Calu3 (cell line): ENCODE results near the gene TRIOBP. TPM values are rescaled to one million over a fixed set of nuclear protein-coding genes. Genes with fewer than 3 reads are reported as not detected.

Experiments used
- BruUV-seq: library from RNA; stranded (reverse); fragments of 400-500 nt; replicated peaks from 2 replicates; lab custom pipeline; 2021; lab: Mats Ljungman, UMichigan
- CTCF ChIA-PET: fragments of 300-600 bp; sonication (Branson Sonifier 250); formaldehyde crosslinking; loops from one replicate; lab custom pipeline; 2022; ENCODE audit warnings: antibody characterized with exemption; lab: Charles Lee
- DNase-seq: peaks from one replicate; pipeline ENCODE4 v3.0.0; 2022
- H3K27ac Mint-ChIP-seq: one replicate; pipeline ENCODE4 v1.8.0; 2022; ENCODE audit warnings: mixed read lengths; ENCODE audit not compliant: unreplicated experiment
- H3K27me3 Mint-ChIP-seq: one replicate; pipeline ENCODE4 v1.8.0; 2022; ENCODE audit warnings: mixed read lengths; ENCODE audit not compliant: unreplicated experiment
- H3K36me3 Mint-ChIP-seq: one replicate; pipeline ENCODE4 v1.8.0; 2022; ENCODE audit warnings: mild to moderate bottlenecking, moderate library complexity, mixed read lengths; ENCODE audit not compliant: insufficient read depth, unreplicated experiment
- H3K4me1 Mint-ChIP-seq: one replicate; pipeline ENCODE4 v1.8.0; 2022; ENCODE audit warnings: mild to moderate bottlenecking, low read depth, mixed read lengths; ENCODE audit not compliant: unreplicated experiment
- H3K4me3 Mint-ChIP-seq: one replicate; pipeline ENCODE4 v1.8.0; 2022; ENCODE audit warnings: mild to moderate bottlenecking, low read depth, moderate library complexity, mixed read lengths; ENCODE audit not compliant: unreplicated experiment
- H3K9me3 Mint-ChIP-seq: one replicate; pipeline ENCODE4 v1.8.0; 2022; ENCODE audit warnings: low read depth, mixed read lengths; ENCODE audit not compliant: unreplicated experiment
- CTCF ChIP-seq: fragments of 200-600 bp; IDR thresholded peaks from one replicate; pipeline ENCODE4 v1.8.0; 2022; ENCODE audit warnings: antibody characterized with exemption; ENCODE audit not compliant: unreplicated experiment
- intact Hi-C: fragments of 100-400 bp; cut with micrococcal nuclease; formaldehyde crosslinking; loops from one replicate; pipeline ENCODE4 v1.10.0; 2022; ENCODE audit not compliant: unreplicated experiment
- total RNA-seq: library from RNA; stranded (reverse); gene quantifications from 2 replicates; pipeline ENCODE4 v1.2.3, GENCODE V29; 2022

Gene TRIOBP
- total RNA-seq, 1 experiment from 2014 or later: 85.3 TPM

- intact Hi-C loops: no loop called here
- no peak overlapping the region for H3K27ac Mint-ChIP-seq
- CTCF ChIA-PET: no interaction called here
These were observed 116.2 kb downstream of the TRIOBP start for GRCh38 chr22:37812869-37813678.

GRCh38 chr22:37815593-37815992, 118.7 kb downstream of the TRIOBP start:
- Mint-ChIP-seq H3K27ac (no peak overlapping the region), H3K4me3 (no peak overlapping the region), H3K36me3 (peaks cover 18% of the 10 kb centered on the region), H3K4me1 (no peaks in the 10 kb centered on the region), H3K27me3 (no peaks in the 10 kb centered on the region), H3K9me3 (no peaks in the 10 kb centered on the region)
- BruUV-seq: no TSS peak
- TF ChIP-seq CTCF: no peak
- intact Hi-C loops: loop anchor here (5.0 kb wide), 1 partner anchor 152 kb away; no protein-coding TSS in a partner anchor
- CTCF ChIA-PET: no interaction called here
- no peak for DNase-seq

More at GRCh38 chr22:37812869-37813678, 116.2 kb downstream of the TRIOBP start:
- no peak for TF ChIP-seq CTCF
- no peak for DNase-seq
- Mint-ChIP-seq H3K4me3 (no peak overlapping the region), H3K9me3 (no peaks in the 10 kb centered on the region), H3K27me3 (no peaks in the 10 kb centered on the region), H3K4me1 (no peaks in the 10 kb centered on the region), H3K36me3 (peaks cover 24% of the 10 kb centered on the region)
- no TSS peak for BruUV-seq

GRCh38 chr22:37816543-37817180, 119.8 kb downstream of the TRIOBP start:
- H3K4me3 Mint-ChIP-seq: no peak overlapping the region
- H3K27ac Mint-ChIP-seq: no peak overlapping the region
- no peaks in the 10 kb centered on the region for H3K9me3 Mint-ChIP-seq
- BruUV-seq: no TSS peak
- no peak for DNase-seq
- intact Hi-C loops: loop anchor here (5.0 kb wide), 1 partner anchor 151 kb away; no protein-coding TSS in a partner anchor
- H3K27me3 Mint-ChIP-seq: no peaks in the 10 kb centered on the region
- TF ChIP-seq CTCF: no peak
- CTCF ChIA-PET: interaction anchor here (1.7 kb wide), 2 partner anchors 9 to 76 kb away, joined by 3 to 6 read pairs; partner anchors contain the start of gene GCAT
- peaks cover 2% of the 10 kb centered on the region for H3K4me1 Mint-ChIP-seq
- peaks cover 18% of the 10 kb centered on the region for H3K36me3 Mint-ChIP-seq

- peak overlapping the region; percentile 56 for H3K4me3 Mint-ChIP-seq
- intact Hi-C loops: loop anchor here (1.0 to 5.0 kb wide), 2 partner anchors 45 to 149 kb away; no protein-coding TSS in a partner anchor
- H3K4me1 Mint-ChIP-seq: peaks cover 9% of the 10 kb centered on the region
- TF ChIP-seq CTCF: peak; percentile 88
- no peaks in the 10 kb centered on the region for H3K9me3 Mint-ChIP-seq
- CTCF ChIA-PET: interaction anchor here (0.5 to 1.8 kb wide), 9 partner anchors 11 to 343 kb away, joined by 3 to 16 read pairs (median 4); partner anchors contain the start of genes ANKRD54 and GCAT
- peak; percentile 94 for DNase-seq
- peaks cover 15% of the 10 kb centered on the region for H3K36me3 Mint-ChIP-seq
- no TSS peak for BruUV-seq
- no peak overlapping the region for H3K27ac Mint-ChIP-seq
- H3K27me3 Mint-ChIP-seq: no peaks in the 10 kb centered on the region
These were observed 121.0 kb downstream of the TRIOBP start for GRCh38 chr22:37817705-37818408.
